Measurements from ENCODE around the gene TXNL4A.
"Not testable (repeated sequence)": the region's sequence is repeated elsewhere in the genome, so short reads cannot be mapped to it uniquely, and the experiment has no call there.

The TXNL4A gene

GRCh38 chr18:79988451-79989194 is at the start of gene TXNL4A:
TSS of gene TXNL4A (minus strand) at chr18:79988563. CDS start at chr18:79988392, 171 bp downstream.
- DNase-seq = peak; percentile 88

GRCh38 chr18:80037300-80037699 is 48.9 kb upstream of the TXNL4A start:
- no peak for DNase-seq

- DNase-seq = no peak
These were observed 47.6 kb upstream of the TXNL4A start for GRCh38 chr18:80035997-80036396.

- no peak for DNase-seq
These were observed 46.6 kb upstream of the TXNL4A start for GRCh38 chr18:80034852-80035406.

- DNase-seq = peak; percentile 100
These were observed 45.9 kb upstream of the TXNL4A start, which contains the start of gene RBFA for GRCh38 chr18:80034068-80034851. TSS of gene RBFA (plus strand) at chr18:80034434. CDS start at chr18:80034496, 62 bp downstream.

- DNase-seq = peak; percentile 65
These were observed 45.1 kb upstream of the TXNL4A start for GRCh38 chr18:80033181-80034067.

GRCh38 chr18:80029690-80030089 is 41.3 kb upstream of the TXNL4A start:
- no peak for DNase-seq

- not testable (repeated sequence) for DNase-seq
These were observed 39.4 kb upstream of the TXNL4A start for GRCh38 chr18:80027719-80028118.

GRCh38 chr18:80026363-80026762 is 38.0 kb upstream of the TXNL4A start:
- DNase-seq = no peak

GRCh38 chr18:80023173-80023572 is 34.8 kb upstream of the TXNL4A start:
- no peak for DNase-seq

- DNase-seq = no peak
These were observed 34.2 kb upstream of the TXNL4A start for GRCh38 chr18:80022613-80023012.

GRCh38 chr18:80012714-80013113 is 24.4 kb upstream of the TXNL4A start:
- DNase-seq = no peak

GRCh38 chr18:80011496-80012137 is 23.3 kb upstream of the TXNL4A start:
- DNase-seq = not testable (repeated sequence)

GRCh38 chr18:80010551-80010906 is 22.2 kb upstream of the TXNL4A start:
- DNase-seq = no peak

- no peak for DNase-seq
These were observed 21.5 kb upstream of the TXNL4A start for GRCh38 chr18:80009661-80010550.

- no peak for DNase-seq
These were observed 18.4 kb upstream of the TXNL4A start for GRCh38 chr18:80006724-80007123.

GRCh38 chr18:80004600-80005342 is 16.4 kb upstream of the TXNL4A start:
- no peak for DNase-seq

GRCh38 chr18:80002468-80002867 is 14.1 kb upstream of the TXNL4A start:
- no peak for DNase-seq

- DNase-seq = no peak
These were observed 12.5 kb upstream of the TXNL4A start for GRCh38 chr18:80000877-80001276.

- DNase-seq = not testable (repeated sequence)
These were observed 11.3 kb upstream of the TXNL4A start for GRCh38 chr18:79999701-80000100.

All from CD4-positive, alpha-beta T cell treated with Interleukin-17A for 4 hours (primary cell).